Smooth muscle cell (in vitro differentiated cells): ENCODE results near the gene SSR2. TPM values are rescaled to one million over a fixed set of nuclear protein-coding genes. Genes with fewer than 3 reads are reported as not detected.

Source experiments
- DNase-seq: peaks from one replicate; lab custom pipeline; 2025; ENCODE audit not compliant: unreplicated experiment; lab: John Stamatoyannopoulos, UW
- H2AFZ ChIP-seq: fragments of 200-600 bp; sonication (generic); 2 replicates; pipeline ENCODE4 v1.6.0; 2016; ENCODE audit warnings: antibody characterized with exemption, low read depth, mild to moderate bottlenecking
- H3F3A ChIP-seq: fragments of 200-600 bp; sonication (generic); 2 replicates; pipeline ENCODE4 v1.6.0; 2017; ENCODE audit warnings: antibody characterized with exemption, low read depth
- H3K27ac ChIP-seq: fragments of 200-600 bp; sonication (generic); 2 replicates; pipeline ENCODE4 v1.5.1; 2016; ENCODE audit warnings: low read depth, mild to moderate bottlenecking
- H3K27me3 ChIP-seq: fragments of 200-600 bp; sonication (generic); 2 replicates; pipeline ENCODE4 v1.6.1; 2016; ENCODE audit warnings: low read depth, mild to moderate bottlenecking
- H3K36me3 ChIP-seq: fragments of 200-600 bp; sonication (generic); 2 replicates; pipeline ENCODE4 v1.5.1; 2016; ENCODE audit warnings: low read depth
- H3K4me1 ChIP-seq: fragments of 200-600 bp; sonication (generic); 2 replicates; pipeline ENCODE4 v1.5.1; 2016; ENCODE audit warnings: low read depth
- H3K4me2 ChIP-seq: fragments of 200-600 bp; sonication (generic); 2 replicates; pipeline ENCODE4 v1.6.0; 2016; ENCODE audit warnings: mild to moderate bottlenecking
- H3K4me3 ChIP-seq: fragments of 200-600 bp; sonication (generic); 2 replicates; pipeline ENCODE4 v1.5.1; 2016; ENCODE audit warnings: mild to moderate bottlenecking
- H3K79me2 ChIP-seq: fragments of 200-600 bp; sonication (generic); 2 replicates; pipeline ENCODE4 v1.6.0; 2016; ENCODE audit warnings: low read depth, mild to moderate bottlenecking
- H3K9ac ChIP-seq: fragments of 200-600 bp; sonication (generic); 2 replicates; pipeline ENCODE4 v1.6.0; 2016; ENCODE audit warnings: low read depth
- H3K9me3 ChIP-seq: fragments of 200-600 bp; sonication (generic); replicated peaks from 2 replicates; pipeline ENCODE4 v1.5.1; 2016; ENCODE audit warnings: low read depth
- H4K20me1 ChIP-seq: fragments of 200-600 bp; sonication (generic); 2 replicates; pipeline ENCODE4 v1.6.0; 2016; ENCODE audit warnings: low read depth
- CTCF ChIP-seq: fragments of 200-600 bp; sonication (generic); IDR thresholded peaks from 2 replicates; pipeline ENCODE4 v1.5.1; 2017; ENCODE audit warnings: borderline replicate concordance, mild to moderate bottlenecking, antibody characterized with exemption; ENCODE audit not compliant: insufficient read depth, poor library complexity, severe bottlenecking
- WGBS: methylation state at CpG from one replicate; pipeline ENCODE4 v1.1.7; 2016; ENCODE audit warnings: low lambda C conversion rate; 5-methylcytosine and 5-hydroxymethylcytosine counted together
- polyA plus RNA-seq: library from polyadenylated mRNA; unstranded; fragments of >200 nt; fragmentation: Nextera tagmentation; extraction: Ambion mirVana; gene quantifications from 2 replicates; pipeline ENCODE4 v1.2.1, GENCODE V29; 2016
- total RNA-seq: library from RNA; depleted of rRNA; stranded (reverse); fragments of >200 nt; gene quantifications from 2 replicates; pipeline ENCODE4 v1.2.3, GENCODE V29; 2014

The SSR2 gene
- total and polyA plus RNA-seq, 2 experiments from 2014 or later = 447 to 457 TPM

GRCh38 chr1:155973723-155974122 lies 47.0 kb downstream of the SSR2 start:
- Histone ChIP-seq H3K9ac (no peak overlapping the region), H3K9me3 (no peaks in the 10 kb centered on the region), H3K4me3 (no peak overlapping the region), H3K27me3 (no peaks in the 10 kb centered on the region), H4K20me1 (peaks cover 88% of the 10 kb centered on the region), H3F3A (peaks cover 9% of the 10 kb centered on the region), H3K27ac (peak overlapping the region; percentile 25), H3K4me2 (no peak overlapping the region), H3K36me3 (no peaks in the 10 kb centered on the region), H3K79me2 (peaks cover 97% of the 10 kb centered on the region), H3K4me1 (peaks cover 53% of the 10 kb centered on the region), H2AFZ (no peak overlapping the region)
- no peak for TF ChIP-seq CTCF
- 95% methylated on average over 3 of the region's 3 CpGs for WGBS
- no peak for DNase-seq

GRCh38 chr1:155971910-155972809 lies 48.6 kb downstream of the SSR2 start:
- DNase-seq = no peak
- H3F3A ChIP-seq = peaks cover 9% of the 10 kb centered on the region
- no peaks in the 10 kb centered on the region for H3K9me3 ChIP-seq
- no peak overlapping the region for H2AFZ ChIP-seq
- WGBS = 94% methylated on average over 9 of the region's 9 CpGs
- no peaks in the 10 kb centered on the region for H3K36me3 ChIP-seq
- H3K4me2 ChIP-seq = no peak overlapping the region
- H3K27me3 ChIP-seq = no peaks in the 10 kb centered on the region
- H3K4me3 ChIP-seq = no peak overlapping the region
- peaks cover 97% of the 10 kb centered on the region for H3K79me2 ChIP-seq
- H3K9ac ChIP-seq = no peak overlapping the region
- H4K20me1 ChIP-seq = peaks cover 100% of the 10 kb centered on the region
- TF ChIP-seq CTCF = no peak
- H3K27ac ChIP-seq = peak overlapping the region; percentile 23
- H3K4me1 ChIP-seq = peaks cover 62% of the 10 kb centered on the region

GRCh38 chr1:155970531-155971167 lies 50.1 kb downstream of the SSR2 start:
- H3K27me3 ChIP-seq = no peaks in the 10 kb centered on the region
- H4K20me1 ChIP-seq = peaks cover 99% of the 10 kb centered on the region
- H3K27ac ChIP-seq = peak overlapping the region; percentile 76
- no peaks in the 10 kb centered on the region for H3K36me3 ChIP-seq
- H2AFZ ChIP-seq = no peak overlapping the region
- H3F3A ChIP-seq = peaks cover 7% of the 10 kb centered on the region
- H3K9me3 ChIP-seq = no peaks in the 10 kb centered on the region
- peak; percentile 13 for DNase-seq
- H3K79me2 ChIP-seq = peaks cover 90% of the 10 kb centered on the region
- TF ChIP-seq CTCF = no peak
- H3K4me2 ChIP-seq = peak overlapping the region; percentile 76
- WGBS = 36% methylated on average over 11 of the region's 11 CpGs
- peak overlapping the region; percentile 16 for H3K9ac ChIP-seq
- H3K4me1 ChIP-seq = peaks cover 49% of the 10 kb centered on the region
- H3K4me3 ChIP-seq = no peak overlapping the region
